Activated CD4-positive, alpha-beta T cell treated with anti-CD3 and anti-CD28 coated beads, Interleukin-2, amount 10 ng/mL, durations not matched to agents 7 days and 5 days (primary cell): ENCODE results near the gene LEP. TPM values are rescaled to one million over a fixed set of nuclear protein-coding genes. Genes with fewer than 3 reads are reported as not detected.

Experiments used
- CTCF ChIA-PET: fragments of 350-600 bp; sonication (Branson Sonifier 250); formaldehyde crosslinking; loops from one replicate; lab custom pipeline; 2021; ENCODE audit warnings: antibody characterized with exemption; lab: Charles Lee
- POLR2A ChIA-PET: fragments of 350-600 bp; sonication (Branson Sonifier 250); formaldehyde crosslinking; loops from one replicate; lab custom pipeline; 2021; ENCODE audit warnings: antibody characterized with exemption; lab: Charles Lee
- DNase-seq: peaks from one replicate; pipeline ENCODE4 v3.0.0-alpha.2; 2020
- H3K27ac Mint-ChIP-seq: one replicate; pipeline ENCODE4 v1.8.0; 2021; ENCODE audit warnings: mild to moderate bottlenecking, moderate library complexity, mixed read lengths
- H3K27me3 Mint-ChIP-seq: one replicate; pipeline ENCODE4 v1.8.0; 2021; ENCODE audit warnings: mixed read lengths
- H3K36me3 Mint-ChIP-seq: one replicate; pipeline ENCODE4 v1.8.0; 2021; ENCODE audit warnings: low read depth, mixed read lengths
- H3K4me1 Mint-ChIP-seq: one replicate; pipeline ENCODE4 v1.8.0; 2021; ENCODE audit warnings: mixed read lengths
- H3K4me3 Mint-ChIP-seq: one replicate; pipeline ENCODE4 v1.8.0; 2021; ENCODE audit warnings: mild to moderate bottlenecking, moderate library complexity, mixed read lengths
- H3K9me3 Mint-ChIP-seq: one replicate; pipeline ENCODE4 v1.8.0; 2021; ENCODE audit warnings: mixed read lengths
- total RNA-seq, 2 experiments: library from RNA; stranded (reverse); gene quantifications; one replicate each; pipeline ENCODE4 v1.2.3, GENCODE V29; 2021

Gene LEP
- not detected for total RNA-seq

DNA sequence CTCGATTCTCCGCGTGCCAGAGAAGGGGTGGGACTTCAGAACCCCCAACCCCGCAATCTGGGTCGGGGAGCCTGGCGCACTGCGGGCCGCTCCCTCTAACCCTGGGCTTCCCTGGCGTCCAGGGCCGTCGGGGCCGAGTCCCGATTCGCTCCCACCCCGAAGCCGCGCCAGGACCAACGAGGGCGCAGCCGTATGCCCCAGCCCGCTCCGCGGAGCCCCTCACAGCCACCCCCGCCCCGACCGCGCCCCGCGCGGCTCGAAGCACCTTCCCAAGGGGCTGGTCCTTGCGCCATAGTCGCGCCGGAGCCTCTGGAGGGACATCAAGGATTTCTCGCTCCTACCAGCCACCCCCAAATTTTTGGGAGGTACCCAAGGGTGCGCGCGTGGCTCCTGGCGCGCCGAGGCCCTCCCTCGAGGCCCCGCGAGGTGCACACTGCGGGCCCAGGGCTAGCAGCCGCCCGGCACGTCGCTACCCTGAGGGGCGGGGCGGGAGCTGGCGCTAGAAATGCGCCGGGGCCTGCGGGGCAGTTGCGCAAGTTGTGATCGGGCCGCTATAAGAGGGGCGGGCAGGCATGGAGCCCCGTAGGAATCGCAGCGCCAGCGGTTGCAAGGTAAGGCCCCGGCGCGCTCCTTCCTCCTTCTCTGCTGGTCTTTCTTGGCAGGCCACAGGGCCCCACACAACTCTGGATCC, at the start of gene LEP:
Gene LEP (plus strand): TSS at position 583 of the 691 bp plus-strand sequence. CDS start 10,741 bp downstream, outside the sequence.
- peaks cover 11% of the 10 kb centered on the region for H3K4me1 Mint-ChIP-seq
- H3K9me3 Mint-ChIP-seq: peaks cover 12% of the 10 kb centered on the region
- no peak within 1 kb of the TSS for H3K4me3 Mint-ChIP-seq
- H3K36me3 Mint-ChIP-seq: peaks cover 5% of the 10 kb centered on the region
- ChIA-PET POLR2A (no interaction called here), CTCF (no interaction called here)
- DNase-seq: no peak
- no peak within 1 kb of the TSS for H3K27ac Mint-ChIP-seq
- H3K27me3 Mint-ChIP-seq: peaks cover 19% of the 10 kb centered on the region

DNA sequence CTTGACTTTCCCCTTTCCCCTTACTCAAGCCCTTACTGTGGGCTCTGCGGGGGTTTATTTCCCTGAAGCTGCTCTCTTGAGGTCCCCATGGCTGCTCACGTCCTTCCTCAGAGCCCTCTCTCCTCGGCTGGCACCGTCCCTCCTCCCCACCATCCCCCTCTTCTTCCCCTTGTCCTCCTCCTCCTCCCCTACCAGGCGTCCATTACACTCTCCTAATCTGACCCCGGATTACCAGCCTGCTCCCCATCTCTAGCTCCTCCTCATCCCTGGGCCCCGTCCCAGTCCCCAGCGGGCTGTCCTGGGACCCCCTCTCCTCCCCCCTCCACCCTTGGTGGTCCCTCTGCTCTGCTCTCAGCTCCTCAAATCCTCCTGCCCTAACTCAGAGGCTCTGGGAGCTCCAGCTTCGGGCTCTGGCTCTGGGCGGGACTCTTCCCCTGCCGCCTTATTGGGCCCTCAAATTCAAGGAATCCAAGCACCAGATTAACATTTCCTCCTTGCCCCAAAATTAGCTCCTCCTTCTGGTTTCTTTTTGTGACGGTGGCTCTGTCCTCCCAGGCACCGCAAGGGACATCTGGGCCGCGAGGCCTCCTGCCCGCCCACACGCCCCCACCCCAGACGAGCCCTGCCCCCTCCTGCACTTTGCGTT, 48.5 kb upstream of the LEP start:
- DNase-seq: no peak

DNA sequence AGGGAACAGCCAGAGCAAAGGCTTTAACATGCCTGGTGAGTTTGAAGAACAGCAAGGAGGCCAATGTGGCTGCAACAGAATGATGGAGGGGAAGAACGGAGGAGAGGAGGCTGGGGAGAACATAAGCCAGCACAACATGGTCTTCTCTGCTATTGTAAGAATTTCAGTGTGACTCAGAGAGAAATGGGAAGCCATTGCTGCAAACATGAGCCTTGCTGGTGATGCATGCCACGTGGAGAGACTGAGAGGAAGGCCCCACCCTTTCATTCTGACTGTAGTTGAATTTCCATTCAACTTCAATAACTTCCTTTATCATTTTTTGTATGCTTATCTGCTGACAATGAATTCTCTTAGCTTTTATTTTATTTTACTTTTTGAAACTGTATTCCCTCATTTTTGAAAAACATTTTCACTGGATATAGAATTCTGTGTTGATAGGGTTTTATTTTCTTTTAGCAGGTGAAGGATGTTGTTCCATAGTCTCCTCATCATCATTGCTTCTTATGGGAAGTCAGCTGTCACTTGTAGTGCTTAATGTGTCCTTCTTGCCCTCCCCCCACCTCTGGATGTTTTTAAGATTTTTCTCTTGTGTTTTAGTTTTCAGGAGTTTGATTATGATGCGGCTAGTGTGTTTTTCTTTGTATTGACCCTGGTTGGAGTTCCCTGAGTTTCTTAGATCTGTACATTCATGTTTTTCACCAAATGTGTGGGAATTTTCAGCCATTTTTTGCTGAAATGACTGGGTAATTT, 46.4 kb upstream of the LEP start:
- Mint-ChIP-seq H3K36me3 (peaks cover 10% of the 10 kb centered on the region), H3K4me3 (no peak overlapping the region), H3K4me1 (peaks cover 5% of the 10 kb centered on the region), H3K9me3 (peaks cover 24% of the 10 kb centered on the region), H3K27me3 (peaks cover 29% of the 10 kb centered on the region), H3K27ac (no peak overlapping the region)
- ChIA-PET CTCF (no interaction called here), POLR2A (no interaction called here)
- no peak for DNase-seq

More for the DNA sequence above, 48.5 kb upstream of the LEP start:
- peaks cover 24% of the 10 kb centered on the region for H3K27me3 Mint-ChIP-seq
- CTCF ChIA-PET: interaction anchor here (0.7 to 1.2 kb wide), 3 partner anchors 14 to 234 kb away, joined by 3 to 4 read pairs (median 3); no protein-coding TSS in a partner anchor
- H3K36me3 Mint-ChIP-seq: peaks cover 10% of the 10 kb centered on the region
- POLR2A ChIA-PET: no interaction called here
- H3K27ac Mint-ChIP-seq: no peak overlapping the region
- H3K9me3 Mint-ChIP-seq: peaks cover 24% of the 10 kb centered on the region
- no peak overlapping the region for H3K4me3 Mint-ChIP-seq
- peaks cover 5% of the 10 kb centered on the region for H3K4me1 Mint-ChIP-seq

DNA sequence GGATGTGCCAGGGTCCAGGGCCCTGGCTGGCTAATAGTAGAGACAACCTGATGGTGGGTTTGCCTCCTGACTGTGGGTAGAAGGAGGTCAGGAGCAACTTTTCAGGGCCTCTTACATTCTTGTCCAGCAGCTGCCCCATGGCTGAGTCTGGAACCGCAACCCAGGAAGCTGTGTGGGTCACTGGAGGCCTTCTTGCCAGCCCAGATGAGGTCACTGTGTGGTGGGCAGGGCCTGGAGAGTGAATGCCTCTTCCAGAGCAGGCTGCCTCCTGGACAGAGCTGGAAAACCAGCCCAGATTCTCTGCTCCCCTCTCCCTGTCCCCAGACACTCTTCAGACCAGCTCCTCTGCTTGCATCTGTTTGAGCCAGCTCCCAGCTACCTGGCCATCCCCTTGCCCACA, 43.5 kb upstream of the LEP start:
- H3K4me1 Mint-ChIP-seq: peaks cover 13% of the 10 kb centered on the region
- H3K4me3 Mint-ChIP-seq: no peak overlapping the region
- CTCF ChIA-PET: interaction anchor here (0.7 to 1.0 kb wide), 2 partner anchors 12 to 62 kb away, joined by 3 to 6 read pairs; no protein-coding TSS in a partner anchor
- DNase-seq: no peak
- no peak overlapping the region for H3K27ac Mint-ChIP-seq
- POLR2A ChIA-PET: no interaction called here
- H3K36me3 Mint-ChIP-seq: peaks cover 10% of the 10 kb centered on the region
- peaks cover 24% of the 10 kb centered on the region for H3K9me3 Mint-ChIP-seq
- H3K27me3 Mint-ChIP-seq: peaks cover 38% of the 10 kb centered on the region

DNA sequence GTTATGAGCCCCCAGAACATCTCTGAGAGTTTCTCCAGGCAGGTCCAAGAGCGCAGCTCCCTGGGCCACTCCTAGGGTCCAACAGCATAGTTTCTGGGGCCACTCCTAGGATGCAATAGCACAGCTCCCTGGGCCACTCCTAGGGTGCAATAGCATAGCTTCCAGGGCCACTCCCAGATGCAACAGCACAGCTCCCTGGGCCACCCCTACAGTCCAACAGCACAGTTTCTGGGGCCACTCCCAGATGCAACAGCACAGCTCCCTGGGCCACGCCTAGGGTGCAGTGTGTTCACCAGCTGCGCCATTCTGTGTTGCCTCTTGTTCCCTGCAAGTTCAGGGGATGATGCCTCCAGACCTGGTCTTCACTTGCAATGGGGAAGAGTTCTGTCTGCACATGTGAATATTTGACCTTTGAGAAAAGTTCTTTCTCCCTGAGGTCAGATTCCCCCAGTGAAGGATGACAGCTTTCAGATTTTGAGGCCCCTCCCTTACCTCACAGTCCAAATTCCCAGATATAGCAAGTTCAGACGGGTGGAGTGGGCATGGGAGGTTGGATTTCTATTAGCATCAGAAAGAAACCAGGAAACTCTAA, 43.0 kb upstream of the LEP start:
- CTCF ChIA-PET: interaction anchor here (0.7 to 1.0 kb wide), 2 partner anchors 11 to 63 kb away, joined by 3 to 6 read pairs; no protein-coding TSS in a partner anchor
- peaks cover 10% of the 10 kb centered on the region for H3K36me3 Mint-ChIP-seq
- POLR2A ChIA-PET: no interaction called here
- H3K9me3 Mint-ChIP-seq: peaks cover 24% of the 10 kb centered on the region
- DNase-seq: no peak
- H3K4me1 Mint-ChIP-seq: peaks cover 13% of the 10 kb centered on the region
- H3K27me3 Mint-ChIP-seq: peaks cover 43% of the 10 kb centered on the region
- no peak overlapping the region for H3K27ac Mint-ChIP-seq
- H3K4me3 Mint-ChIP-seq: no peak overlapping the region

DNA sequence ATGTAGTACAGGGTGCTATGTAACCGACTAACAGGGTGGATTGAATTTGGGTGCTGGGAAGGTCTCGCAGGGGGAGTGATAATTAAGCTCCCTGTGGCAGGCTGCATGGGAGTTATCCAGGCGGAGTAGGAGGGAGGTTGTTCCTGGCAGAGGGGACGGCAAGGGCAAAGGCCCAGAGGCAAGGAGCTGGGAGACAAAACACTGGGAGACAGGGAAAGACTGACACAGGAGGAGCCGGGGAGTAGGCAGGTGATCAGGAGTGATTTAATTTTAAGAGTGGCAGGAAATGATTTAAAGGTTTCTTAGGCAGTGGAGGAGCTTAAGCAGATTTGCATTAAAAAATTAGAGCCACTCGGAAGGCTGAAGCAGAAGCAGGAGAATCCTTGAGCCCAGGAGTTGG, 40.7 kb upstream of the LEP start:
- Mint-ChIP-seq H3K9me3 (peaks cover 7% of the 10 kb centered on the region), H3K27me3 (peaks cover 45% of the 10 kb centered on the region), H3K27ac (no peak overlapping the region), H3K36me3 (no peaks in the 10 kb centered on the region), H3K4me1 (peaks cover 8% of the 10 kb centered on the region), H3K4me3 (no peak overlapping the region)
- no peak for DNase-seq
- ChIA-PET POLR2A (interaction anchor here (0.6 kb wide), 1 partner anchor 1405 kb away, joined by 10 read pairs; no protein-coding TSS in a partner anchor), CTCF (interaction anchor here (0.7 kb wide), 2 partner anchors 30 to 191 kb away, joined by 3 to 4 read pairs; no protein-coding TSS in a partner anchor)

DNA sequence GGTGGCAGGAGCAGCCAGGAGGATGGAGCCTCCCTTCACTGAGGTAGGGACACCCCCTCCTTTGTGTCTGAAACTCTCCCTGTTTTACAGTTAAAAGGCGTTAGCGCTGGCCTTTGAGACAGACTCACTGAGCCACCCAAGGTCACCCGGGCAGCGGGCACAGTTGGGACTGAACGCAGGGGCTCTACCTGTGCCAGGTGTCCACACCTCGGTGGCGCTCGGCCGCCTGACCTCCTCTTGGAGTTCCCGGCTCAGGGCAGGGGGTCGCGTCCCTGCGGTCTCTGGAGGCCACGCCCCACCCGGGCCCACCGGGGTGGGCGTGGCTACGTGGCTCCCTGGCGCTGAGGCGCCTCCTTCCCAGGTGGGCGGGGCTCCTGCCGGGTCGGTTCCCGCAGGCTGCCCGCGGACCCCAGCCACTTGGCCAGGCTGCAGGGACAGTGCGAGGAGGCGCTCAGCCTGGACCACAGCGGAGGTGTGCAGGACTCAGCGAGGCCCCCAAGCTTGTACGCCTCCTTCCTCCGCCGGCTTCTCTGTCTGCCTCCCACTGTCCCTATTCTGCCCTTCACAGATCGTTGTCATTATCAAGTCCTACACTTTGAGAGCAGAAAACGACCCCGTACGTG, 39.9 kb upstream of the LEP start:
- no peak overlapping the region for H3K4me3 Mint-ChIP-seq
- DNase-seq: no peak
- H3K9me3 Mint-ChIP-seq: peaks cover 7% of the 10 kb centered on the region
- H3K27me3 Mint-ChIP-seq: peaks cover 45% of the 10 kb centered on the region
- CTCF ChIA-PET: no interaction called here
- POLR2A ChIA-PET: no interaction called here
- no peak overlapping the region for H3K27ac Mint-ChIP-seq
- peaks cover 8% of the 10 kb centered on the region for H3K4me1 Mint-ChIP-seq
- H3K36me3 Mint-ChIP-seq: no peaks in the 10 kb centered on the region

DNA sequence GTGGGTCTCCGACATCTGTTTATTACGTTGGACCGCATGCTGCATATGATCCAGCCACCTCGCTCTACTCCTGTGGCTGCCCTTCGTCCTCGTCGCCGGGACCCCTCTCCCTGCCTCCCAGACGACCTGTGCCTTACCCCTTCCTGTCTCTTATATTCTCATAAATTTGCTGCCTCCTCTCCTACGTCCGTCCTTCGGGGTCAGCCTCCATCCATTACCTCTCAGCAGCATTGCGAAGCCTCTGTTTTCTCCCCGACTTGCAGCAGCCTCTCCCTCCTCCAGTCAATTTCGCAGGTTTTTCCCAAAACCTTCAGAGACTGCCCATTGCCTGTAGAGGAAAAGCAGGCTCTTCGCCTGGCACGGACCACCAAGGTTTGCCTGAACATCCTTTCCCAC, 39.4 kb upstream of the LEP start:
- ChIA-PET CTCF (no interaction called here), POLR2A (no interaction called here)
- Mint-ChIP-seq H3K36me3 (no peaks in the 10 kb centered on the region), H3K4me1 (peaks cover 8% of the 10 kb centered on the region), H3K27me3 (peaks cover 45% of the 10 kb centered on the region), H3K9me3 (peaks cover 6% of the 10 kb centered on the region), H3K4me3 (no peak overlapping the region), H3K27ac (no peak overlapping the region)
- DNase-seq: no peak

DNA sequence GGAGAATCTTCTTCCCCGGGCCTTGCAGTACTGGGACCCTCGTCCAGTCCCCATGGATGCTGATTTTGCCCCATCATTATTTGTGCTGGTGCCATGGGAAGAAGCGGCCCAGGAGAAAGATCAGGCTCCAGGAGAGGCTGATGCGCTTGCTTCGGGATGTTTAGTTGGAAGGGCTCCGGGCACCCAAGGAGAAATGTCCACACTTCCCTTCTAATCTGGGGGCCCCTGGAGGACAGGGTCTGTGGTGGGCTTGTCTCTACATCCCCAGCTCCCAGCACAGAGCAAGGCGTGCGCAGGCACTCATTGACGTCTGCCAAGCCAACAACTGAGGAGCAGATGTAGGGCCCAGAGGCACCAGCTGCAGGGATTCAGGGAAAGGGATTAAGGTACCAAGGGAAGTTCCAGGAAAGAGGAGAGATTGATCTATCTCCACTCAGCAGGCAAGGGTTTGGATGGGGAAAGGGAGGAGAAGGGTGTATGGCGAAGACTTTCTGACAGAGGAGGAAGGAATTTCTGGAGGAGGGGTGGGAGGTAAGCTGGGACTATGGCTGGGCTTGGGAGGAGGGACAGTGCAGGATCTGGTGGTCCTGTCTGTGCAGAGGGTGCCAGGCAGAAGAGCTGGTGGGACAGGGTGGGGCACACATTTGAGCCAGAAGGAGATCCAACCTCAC, 38.7 kb upstream of the LEP start:
- peaks cover 8% of the 10 kb centered on the region for H3K4me1 Mint-ChIP-seq
- no peak overlapping the region for H3K4me3 Mint-ChIP-seq
- POLR2A ChIA-PET: no interaction called here
- DNase-seq: no peak
- no peak overlapping the region for H3K27ac Mint-ChIP-seq
- no peaks in the 10 kb centered on the region for H3K9me3 Mint-ChIP-seq
- H3K36me3 Mint-ChIP-seq: no peaks in the 10 kb centered on the region
- CTCF ChIA-PET: interaction anchor here (1.1 to 1.3 kb wide), 3 partner anchors 10 to 30 kb away, joined by 3 to 4 read pairs (median 3); no protein-coding TSS in a partner anchor
- peaks cover 45% of the 10 kb centered on the region for H3K27me3 Mint-ChIP-seq

DNA sequence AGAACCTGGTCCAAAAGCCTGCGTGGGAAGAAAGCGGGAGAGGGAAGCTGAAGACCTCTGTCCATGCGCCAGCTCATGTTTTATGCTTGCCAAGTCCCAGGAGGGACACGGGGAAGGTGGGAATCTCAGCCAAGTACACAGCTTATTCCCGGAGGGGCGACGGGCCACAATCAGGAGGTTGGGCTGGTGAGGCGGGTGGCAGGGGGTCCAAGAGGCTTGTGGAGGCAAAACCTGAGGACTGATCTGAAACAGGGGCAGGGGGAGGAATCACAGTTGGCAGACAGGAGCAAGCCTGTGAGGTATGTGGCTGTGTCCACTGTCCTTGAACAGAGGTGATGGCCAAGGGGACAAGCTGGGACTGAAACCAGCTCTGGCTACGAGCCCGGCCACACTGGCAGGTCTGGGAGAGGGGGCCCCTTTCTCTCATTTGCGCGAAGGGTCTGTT, 38.0 kb upstream of the LEP start:
- no peak overlapping the region for H3K27ac Mint-ChIP-seq
- H3K27me3 Mint-ChIP-seq: peaks cover 45% of the 10 kb centered on the region

DNA sequence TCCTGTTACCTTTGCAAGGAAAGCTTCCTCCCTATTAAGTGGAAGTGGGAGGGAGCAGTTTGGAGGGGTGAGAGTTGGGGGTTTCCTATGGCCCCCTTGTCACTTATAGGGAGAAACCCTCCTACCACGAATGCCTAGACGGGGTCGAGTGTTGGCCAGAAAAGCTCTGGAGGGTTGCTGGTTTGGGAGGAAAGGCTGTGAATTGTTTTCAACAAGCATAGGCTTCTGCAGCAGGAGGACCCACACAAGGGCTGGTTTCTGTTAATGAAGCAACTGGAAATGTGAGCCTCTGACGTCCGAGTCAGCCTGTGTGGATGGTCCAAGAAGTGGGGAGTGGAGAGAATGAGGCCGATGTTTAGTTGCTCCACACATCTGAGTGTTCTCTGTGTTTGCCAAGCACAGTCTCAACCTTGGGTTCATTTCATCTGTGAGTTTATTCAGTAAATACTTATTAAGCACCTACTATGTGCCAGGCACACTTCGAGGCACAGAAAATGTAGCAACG, 37.3 kb upstream of the LEP start:
- CTCF ChIA-PET: interaction anchor here (1.2 to 1.3 kb wide), 2 partner anchors 8 to 31 kb away, joined by 3 read pairs; no protein-coding TSS in a partner anchor
- Mint-ChIP-seq H3K27me3 (peaks cover 45% of the 10 kb centered on the region), H3K36me3 (no peaks in the 10 kb centered on the region), H3K4me1 (peaks cover 8% of the 10 kb centered on the region), H3K27ac (no peak overlapping the region), H3K9me3 (no peaks in the 10 kb centered on the region), H3K4me3 (no peak overlapping the region)
- no peak for DNase-seq
- POLR2A ChIA-PET: no interaction called here

More for the DNA sequence above, 38.0 kb upstream of the LEP start:
- POLR2A ChIA-PET: no interaction called here
- DNase-seq: no peak
- CTCF ChIA-PET: interaction anchor here (1.1 to 1.3 kb wide), 3 partner anchors 9 to 31 kb away, joined by 3 to 4 read pairs (median 3); no protein-coding TSS in a partner anchor
- Mint-ChIP-seq H3K4me3 (no peak overlapping the region), H3K36me3 (no peaks in the 10 kb centered on the region), H3K4me1 (peaks cover 8% of the 10 kb centered on the region), H3K9me3 (no peaks in the 10 kb centered on the region)
